Upper lobe of left lung (tissue), 6 donors: ENCODE data around the gene EIF2S3B. TPM values are rescaled to one million over a fixed set of nuclear protein-coding genes. Genes with fewer than 3 reads are reported as not detected.

Experiments
- ATAC-seq, 2 donors: fragments of 200-7000 bp; cut with Tn5 transposase; one replicate each; pipeline ENCODE4 v1.9.1; 2022; ENCODE audit warnings: mild to moderate bottlenecking in 2 of 2, moderate library complexity in 2 of 2; ENCODE audit not compliant: low FRiP score in 2 of 2
- DNase-seq, 2 donors: peaks; one replicate each; pipeline ENCODE4 v3.0.0-alpha.2; 2019 to 2020
- H3K27ac ChIP-seq, 4 donors: fragments of 200-600 bp; sonication (generic); one replicate each; pipeline ENCODE4 v1.5.1; 2016 to 2019
- H3K27me3 ChIP-seq, 4 donors: fragments of 200-600 bp; sonication (generic); one replicate each; pipeline ENCODE4 v1.5.1; 2017 to 2019
- H3K36me3 ChIP-seq, 4 donors: fragments of 200-600 bp; sonication (generic); one replicate each; pipeline ENCODE4 v1.5.1; 2016 to 2019
- H3K4me1 ChIP-seq, 4 donors: fragments of 200-600 bp; sonication (generic); one replicate each; pipeline ENCODE4 v1.5.1; 2018 to 2019
- H3K4me3 ChIP-seq, 4 donors: fragments of 200-600 bp; sonication (generic); one replicate each; pipeline ENCODE4 v1.5.1; 2017 to 2019; ENCODE audit warnings: mild to moderate bottlenecking in 2 of 4, moderate library complexity in 1 of 4
- H3K9me3 ChIP-seq, 4 donors: fragments of 200-600 bp; sonication (generic); one replicate each; pipeline ENCODE4 v1.5.1; 2018 to 2019
- EP300 ChIP-seq, 4 donors: sonication (generic); formaldehyde crosslinking; IDR thresholded peaks; one replicate each; pipeline ENCODE4 v1.5.1; 2017; ENCODE audit warnings: antibody characterized with exemption in 4 of 4, control low read depth in 2 of 4
- POLR2A ChIP-seq, 4 donors: fragments of 450-650 bp; IDR thresholded peaks; one replicate each; pipeline ENCODE4 v1.5.1; 2016 to 2017; ENCODE audit warnings: antibody characterized with exemption in 4 of 4, mild to moderate bottlenecking in 2 of 4
- POLR2AphosphoS5 ChIP-seq, 2 donors: sonication (generic); formaldehyde crosslinking; IDR thresholded peaks; one replicate each; pipeline ENCODE4 v1.5.1; 2017; ENCODE audit warnings: antibody characterized with exemption in 2 of 2
- WGBS, 2 donors: methylation state at CpG; one replicate each; pipeline ENCODE4 v1.1.5; 2017 to 2018; 5-methylcytosine and 5-hydroxymethylcytosine counted together
- total RNA-seq, 6 donors: library from RNA; depleted of rRNA in 4 of 6; stranded (reverse); fragments of >200 nt in 4 of 6; gene quantifications; one replicate each; pipeline versions ENCODE4 v1.1.0 to v1.2.1, GENCODE V29; 2016 to 2021
- TF ChIP-seq, protein P1 (sequence below), 6 experiments: fragments of 450-650 bp in 4 of 6; fragments of 200-600 bp in 2 of 6; sonication (generic) in 2 of 6; IDR thresholded peaks; one replicate each; pipeline ENCODE4 v1.5.1; 2016 to 2019; ENCODE audit warnings: antibody characterized with exemption in 6 of 6
- donor health status: DM: no; HTN: no; CAD: no; lungs with moderate emphysema.
- donor health status: DM: no; HTN: yes; CAD: no; lungs with severe emphysema.

Gene EIF2S3B
- total RNA-seq, 6 donors from 2014 or later: 0.30 to 0.60 TPM; not detected in 4

DNA sequence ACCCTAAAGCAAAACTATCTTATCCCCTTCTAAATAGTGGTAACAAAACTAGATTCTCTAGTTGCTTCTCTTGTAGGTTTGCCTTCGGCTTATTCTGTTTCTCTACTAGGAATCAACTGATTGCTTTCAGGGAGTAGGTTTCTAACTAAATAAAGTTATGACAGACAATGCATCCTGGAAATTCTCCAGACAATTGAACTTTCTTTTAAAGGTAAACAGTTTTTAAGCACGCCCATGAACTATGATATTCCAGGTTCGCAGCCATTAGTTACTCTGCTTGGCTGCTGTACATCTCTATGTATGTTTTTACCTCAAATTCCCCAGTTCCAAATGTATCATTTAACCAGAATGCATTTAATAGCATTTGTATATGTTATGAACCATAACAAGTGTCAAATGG is 23.9 kb downstream of the EIF2S3B start:
- ATAC-seq (no peak), DNase-seq (no peak)
- Histone ChIP-seq H3K27me3 (no peaks in the 10 kb centered on the region), H3K36me3 (no peaks in the 10 kb centered on the region), H3K4me3 (no peak overlapping the region), H3K4me1 (no peaks in the 10 kb centered on the region), H3K9me3 (no peaks in the 10 kb centered on the region), H3K27ac (no peak overlapping the region)
- no peak for TF ChIP-seq EP300 (IDR thresholded peaks at IDR 0.05)
- TF ChIP-seq, protein P1, sequence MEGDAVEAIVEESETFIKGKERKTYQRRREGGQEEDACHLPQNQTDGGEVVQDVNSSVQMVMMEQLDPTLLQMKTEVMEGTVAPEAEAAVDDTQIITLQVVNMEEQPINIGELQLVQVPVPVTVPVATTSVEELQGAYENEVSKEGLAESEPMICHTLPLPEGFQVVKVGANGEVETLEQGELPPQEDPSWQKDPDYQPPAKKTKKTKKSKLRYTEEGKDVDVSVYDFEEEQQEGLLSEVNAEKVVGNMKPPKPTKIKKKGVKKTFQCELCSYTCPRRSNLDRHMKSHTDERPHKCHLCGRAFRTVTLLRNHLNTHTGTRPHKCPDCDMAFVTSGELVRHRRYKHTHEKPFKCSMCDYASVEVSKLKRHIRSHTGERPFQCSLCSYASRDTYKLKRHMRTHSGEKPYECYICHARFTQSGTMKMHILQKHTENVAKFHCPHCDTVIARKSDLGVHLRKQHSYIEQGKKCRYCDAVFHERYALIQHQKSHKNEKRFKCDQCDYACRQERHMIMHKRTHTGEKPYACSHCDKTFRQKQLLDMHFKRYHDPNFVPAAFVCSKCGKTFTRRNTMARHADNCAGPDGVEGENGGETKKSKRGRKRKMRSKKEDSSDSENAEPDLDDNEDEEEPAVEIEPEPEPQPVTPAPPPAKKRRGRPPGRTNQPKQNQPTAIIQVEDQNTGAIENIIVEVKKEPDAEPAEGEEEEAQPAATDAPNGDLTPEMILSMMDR (IDR thresholded peaks at IDR 0.05): no peak
- TF ChIP-seq POLR2A (IDR thresholded peaks at IDR 0.05): no peak
- TF ChIP-seq POLR2AphosphoS5 (IDR thresholded peaks at IDR 0.05): no peak
- WGBS, 2 donors: 85 to 89% methylated on average over 3 of the region's 3 CpGs

DNA sequence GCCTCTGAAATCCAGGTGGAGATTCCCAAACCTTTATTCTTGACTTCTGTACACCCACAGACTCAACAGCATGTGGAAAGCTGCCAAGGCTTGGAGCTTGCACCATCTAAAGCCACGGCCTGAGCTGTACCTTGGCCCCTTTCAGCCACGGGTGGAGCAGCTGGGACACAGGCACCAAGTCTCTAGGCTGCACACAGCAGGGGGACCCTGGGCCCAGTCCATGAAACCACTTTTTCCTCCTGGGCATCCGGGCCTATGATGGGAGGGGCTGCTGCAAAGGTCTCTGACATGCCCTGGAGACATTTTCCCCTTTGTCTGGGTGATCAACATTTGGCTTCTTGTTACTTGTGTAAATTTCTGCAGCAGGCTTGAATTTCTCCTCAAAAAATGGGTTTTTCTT is 32.0 kb downstream of the EIF2S3B start:
- TF ChIP-seq POLR2A (IDR thresholded peaks at IDR 0.05) (no peak), EP300 (IDR thresholded peaks at IDR 0.05) (no peak), POLR2AphosphoS5 (IDR thresholded peaks at IDR 0.05) (no peak)
- TF ChIP-seq, protein P1 (IDR thresholded peaks at IDR 0.05): no peak
- ATAC-seq (no peak), DNase-seq (peak in 1 of 2 donors; percentile 1)
- no peaks in the 10 kb centered on the region for H3K36me3 ChIP-seq
- no peaks in the 10 kb centered on the region for H3K27me3 ChIP-seq
- no peaks in the 10 kb centered on the region for H3K9me3 ChIP-seq
- H3K4me1 ChIP-seq: no peaks in the 10 kb centered on the region
- 73 to 89% methylated on average over 1 to 3 of the region's 3 CpGs for WGBS, 2 donors
- H3K4me3 ChIP-seq: no peak overlapping the region
- H3K27ac ChIP-seq: no peak overlapping the region

DNA sequence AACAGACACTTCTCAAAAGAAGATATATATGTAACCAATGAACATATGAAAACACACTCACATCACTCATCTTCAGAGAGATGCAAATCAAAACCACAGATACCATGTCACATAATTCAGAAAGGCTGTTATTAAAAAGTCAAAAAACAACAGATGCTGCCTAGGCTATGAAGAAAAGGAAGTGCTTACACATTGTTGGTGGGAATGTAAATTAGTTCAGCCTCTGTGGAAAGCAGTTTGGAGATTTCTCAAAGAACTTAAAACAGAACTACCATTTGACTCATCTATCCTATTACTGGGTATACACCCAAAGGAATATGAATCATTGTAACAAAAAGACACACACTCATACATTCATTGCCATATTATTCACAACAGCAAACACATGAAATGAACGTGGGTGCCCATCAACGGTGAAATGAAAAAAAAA is 35.1 kb downstream of the EIF2S3B start:
- Histone ChIP-seq H3K4me3 (no peak overlapping the region), H3K27me3 (no peaks in the 10 kb centered on the region), H3K9me3 (no peaks in the 10 kb centered on the region), H3K27ac (no peak overlapping the region), H3K36me3 (no peaks in the 10 kb centered on the region), H3K4me1 (no peaks in the 10 kb centered on the region)
- 84 to 85% methylated on average over 2 of the region's 2 CpGs for WGBS, 2 donors
- TF ChIP-seq EP300 (IDR thresholded peaks at IDR 0.05) (no peak), POLR2A (IDR thresholded peaks at IDR 0.05) (no peak)
- TF ChIP-seq, protein P1 (IDR thresholded peaks at IDR 0.05): no peak
- ATAC-seq: no peak
- no peak for DNase-seq

DNA sequence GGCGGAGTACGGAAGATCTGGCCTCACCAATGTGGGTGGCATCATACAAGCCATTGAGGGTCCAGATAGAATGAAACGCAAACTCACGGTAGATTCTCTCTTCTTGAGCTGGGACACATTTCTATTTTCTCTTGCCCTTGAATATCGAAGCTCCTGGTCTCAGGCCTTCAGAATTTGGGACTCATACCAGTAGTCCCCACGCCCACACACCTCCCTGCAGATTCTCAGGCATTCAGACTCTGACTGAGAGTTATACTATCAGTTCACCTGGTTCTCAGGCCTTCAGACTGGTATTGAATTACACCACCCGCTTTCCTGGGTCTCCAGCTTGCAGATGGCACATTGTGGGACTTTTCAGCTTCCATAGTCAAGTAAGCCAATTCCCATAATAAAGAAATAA is 37.8 kb downstream of the EIF2S3B start:
- no peak for TF ChIP-seq POLR2A (IDR thresholded peaks at IDR 0.05)
- TF ChIP-seq, protein P1 (IDR thresholded peaks at IDR 0.05): no peak
- no peak for TF ChIP-seq EP300 (IDR thresholded peaks at IDR 0.05)
- no peak for TF ChIP-seq POLR2AphosphoS5 (IDR thresholded peaks at IDR 0.05)
- H3K27ac ChIP-seq: no peak overlapping the region
- no peaks in the 10 kb centered on the region for H3K27me3 ChIP-seq
- H3K9me3 ChIP-seq: no peaks in the 10 kb centered on the region
- no peak overlapping the region for H3K4me3 ChIP-seq
- H3K4me1 ChIP-seq: no peaks in the 10 kb centered on the region
- 80 to 81% methylated on average over 7 of the region's 7 CpGs for WGBS, 2 donors
- DNase-seq: no peak
- no peaks in the 10 kb centered on the region for H3K36me3 ChIP-seq
- ATAC-seq: no peak

DNA sequence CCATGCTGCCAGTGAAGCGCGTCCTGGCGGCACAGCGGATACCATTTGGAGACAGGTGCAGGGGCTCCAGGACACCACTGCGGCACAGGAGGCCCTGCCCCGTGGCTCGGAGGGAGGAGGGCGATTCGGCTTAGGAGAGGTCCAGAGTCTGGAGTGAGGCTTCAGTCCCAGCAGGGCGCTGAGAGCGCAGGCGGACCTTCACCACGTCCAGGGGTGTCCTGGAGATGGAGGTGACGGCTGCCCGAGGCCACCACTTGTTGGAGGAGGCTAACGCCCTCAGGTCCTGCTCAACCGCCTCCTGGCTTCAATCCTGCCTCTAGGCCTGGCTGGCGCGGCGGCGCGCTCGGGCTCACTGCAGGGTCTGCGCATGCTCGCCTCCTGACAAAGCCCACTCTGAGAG is 45.7 kb downstream of the EIF2S3B start:
- no peaks in the 10 kb centered on the region for H3K27me3 ChIP-seq
- 96 to 98% methylated on average over 23 to 25 of the region's 25 CpGs for WGBS, 2 donors
- TF ChIP-seq, protein P1 (IDR thresholded peaks at IDR 0.05): no peak
- TF ChIP-seq EP300 (IDR thresholded peaks at IDR 0.05) (no peak), POLR2A (IDR thresholded peaks at IDR 0.05) (no peak), POLR2AphosphoS5 (IDR thresholded peaks at IDR 0.05) (no peak)
- H3K4me1 ChIP-seq: no peaks in the 10 kb centered on the region
- H3K4me3 ChIP-seq: no peak overlapping the region
- H3K9me3 ChIP-seq: no peaks in the 10 kb centered on the region
- ATAC-seq (peak in 1 of 2 donors; percentile 57), DNase-seq (peak in 1 of 2 donors; percentile 84)
- H3K27ac ChIP-seq: no peak overlapping the region
- H3K36me3 ChIP-seq: no peaks in the 10 kb centered on the region
